GM10266 (cell line): ENCODE results near the gene CCDC167.

Experiments
- DNase-seq: peaks from one replicate; pipeline ENCODE4 v3.0.0; 2012; ENCODE audit errors: extremely low spot score
- TF ChIP-seq, protein P1 (sequence below): IDR thresholded peaks from 2 replicates; pipeline ENCODE4 v1.5.1; 2012; ENCODE audit warnings: mild to moderate bottlenecking, low read depth; ENCODE audit not compliant: control insufficient read depth, insufficient read depth; ENCODE audit errors: missing control alignments

The CCDC167 gene

DNA sequence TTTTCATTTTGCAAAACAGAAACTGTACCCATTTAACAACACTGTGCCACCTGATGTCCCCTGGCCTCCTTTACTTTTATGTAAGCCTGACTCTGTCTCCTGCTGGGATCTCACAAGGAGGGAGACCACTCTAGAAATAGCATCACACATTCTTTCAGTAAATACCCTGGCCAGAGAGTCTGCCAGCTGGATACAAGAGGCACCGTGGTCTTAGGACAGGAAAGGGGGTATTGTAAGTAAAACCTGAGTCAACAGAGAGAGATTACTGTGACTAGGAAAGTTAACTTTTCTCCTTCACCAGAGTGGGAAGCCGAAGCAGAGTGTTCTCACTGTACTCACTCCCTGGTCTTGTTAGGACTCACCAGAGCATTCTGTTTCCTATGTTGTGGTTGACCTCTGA, 38.9 kb downstream of the CCDC167 start:
- TF ChIP-seq, protein P1, sequence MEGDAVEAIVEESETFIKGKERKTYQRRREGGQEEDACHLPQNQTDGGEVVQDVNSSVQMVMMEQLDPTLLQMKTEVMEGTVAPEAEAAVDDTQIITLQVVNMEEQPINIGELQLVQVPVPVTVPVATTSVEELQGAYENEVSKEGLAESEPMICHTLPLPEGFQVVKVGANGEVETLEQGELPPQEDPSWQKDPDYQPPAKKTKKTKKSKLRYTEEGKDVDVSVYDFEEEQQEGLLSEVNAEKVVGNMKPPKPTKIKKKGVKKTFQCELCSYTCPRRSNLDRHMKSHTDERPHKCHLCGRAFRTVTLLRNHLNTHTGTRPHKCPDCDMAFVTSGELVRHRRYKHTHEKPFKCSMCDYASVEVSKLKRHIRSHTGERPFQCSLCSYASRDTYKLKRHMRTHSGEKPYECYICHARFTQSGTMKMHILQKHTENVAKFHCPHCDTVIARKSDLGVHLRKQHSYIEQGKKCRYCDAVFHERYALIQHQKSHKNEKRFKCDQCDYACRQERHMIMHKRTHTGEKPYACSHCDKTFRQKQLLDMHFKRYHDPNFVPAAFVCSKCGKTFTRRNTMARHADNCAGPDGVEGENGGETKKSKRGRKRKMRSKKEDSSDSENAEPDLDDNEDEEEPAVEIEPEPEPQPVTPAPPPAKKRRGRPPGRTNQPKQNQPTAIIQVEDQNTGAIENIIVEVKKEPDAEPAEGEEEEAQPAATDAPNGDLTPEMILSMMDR = no peak
- no peak for DNase-seq

DNA sequence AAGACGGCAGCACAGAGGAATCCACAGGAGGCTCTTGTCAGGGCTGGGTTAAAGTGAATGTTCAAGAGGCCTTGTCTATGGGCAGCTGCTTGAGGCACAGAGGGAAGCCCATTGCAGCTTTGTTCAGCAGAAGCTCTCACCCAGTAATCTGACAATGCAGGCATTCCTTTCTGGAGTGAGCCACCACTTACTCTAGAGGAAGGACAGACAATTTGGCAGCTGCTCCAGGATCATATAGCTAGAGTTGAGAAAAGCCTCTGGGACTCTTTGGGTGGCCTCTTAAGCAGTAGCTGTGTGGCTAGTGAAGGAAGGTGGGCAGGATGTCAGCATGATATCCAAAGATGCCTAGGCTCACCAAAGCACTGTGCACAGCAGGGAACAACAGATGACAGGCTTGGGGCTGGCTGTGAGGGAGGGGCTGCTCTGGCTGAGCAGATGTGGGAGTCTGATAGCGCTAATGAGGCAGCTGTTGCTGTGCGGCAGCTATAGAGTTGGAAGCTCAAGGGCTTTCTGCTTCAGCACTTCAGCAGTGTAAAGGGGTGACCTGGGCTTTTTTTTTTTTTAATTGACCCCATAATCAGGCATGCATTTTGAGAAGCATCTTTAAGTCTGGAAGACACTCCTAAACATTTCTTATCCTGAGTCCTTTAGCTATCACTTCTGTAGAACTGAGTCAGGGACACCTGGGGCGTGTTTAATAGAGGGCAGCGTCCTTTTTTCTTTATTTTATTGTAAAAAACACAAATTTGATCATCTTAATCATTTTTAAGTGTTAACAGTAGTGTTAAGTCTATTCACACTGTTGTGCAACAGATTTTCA, 39.5 kb downstream of the CCDC167 start:
- DNase-seq = no peak
- TF ChIP-seq, protein P1 = no peak

DNA sequence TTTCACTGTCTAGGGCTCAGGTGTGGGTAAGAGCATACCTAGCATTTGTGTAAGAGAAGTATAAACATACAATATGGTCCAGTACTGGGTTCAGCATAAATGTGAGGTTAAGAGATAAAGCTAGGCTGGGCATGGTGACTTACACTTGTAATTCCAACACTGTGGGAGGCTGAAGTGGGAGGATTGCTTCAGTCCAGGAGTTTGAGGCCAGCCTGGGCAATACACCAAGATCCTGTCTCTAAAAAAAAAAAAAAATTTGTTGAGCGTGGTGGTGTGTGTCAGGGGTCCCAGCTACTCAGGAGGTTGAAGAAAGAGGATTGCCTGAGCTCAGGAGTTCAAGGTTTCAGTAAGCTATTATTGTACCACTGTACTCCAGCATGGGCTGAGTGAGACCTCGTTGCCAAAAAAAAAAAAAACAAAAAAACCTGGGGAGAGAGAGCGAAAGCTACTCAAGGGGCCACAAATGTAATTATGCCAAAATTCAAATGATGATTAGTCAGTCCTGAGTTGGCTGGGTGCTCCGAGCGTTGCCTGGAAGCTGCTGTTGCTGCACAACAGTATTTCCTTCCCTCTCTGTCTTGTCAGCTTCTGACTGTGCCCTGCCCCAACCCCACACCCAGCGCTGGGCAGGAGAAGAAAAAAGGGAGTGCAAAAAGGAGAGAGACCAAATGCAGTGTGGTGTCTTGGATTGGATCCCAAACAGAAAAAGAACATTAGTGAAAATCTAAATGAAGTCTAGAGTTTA, 42.7 kb downstream of the CCDC167 start:
- no peak for DNase-seq
- TF ChIP-seq, protein P1 = no peak

DNA sequence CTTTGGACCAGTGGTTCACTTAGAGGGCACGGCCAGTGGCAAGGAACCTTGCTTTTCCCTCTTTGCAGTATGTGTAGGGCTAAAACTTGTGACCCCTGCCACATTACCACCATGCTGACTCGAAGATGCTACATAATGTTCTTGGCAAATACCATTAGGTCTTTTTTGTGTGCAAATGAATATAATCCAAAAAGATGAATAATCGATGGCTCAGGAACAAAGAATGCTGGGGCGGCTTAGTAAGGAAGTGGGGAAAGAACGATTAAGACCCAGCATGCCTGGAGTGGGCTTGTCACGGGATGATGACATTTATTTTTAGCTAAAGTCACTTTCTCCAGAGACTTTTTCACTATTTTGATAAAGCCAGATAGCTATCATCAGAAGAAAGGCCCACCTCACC, 43.6 kb downstream of the CCDC167 start:
- DNase-seq = no peak
- TF ChIP-seq, protein P1 = no peak

DNA sequence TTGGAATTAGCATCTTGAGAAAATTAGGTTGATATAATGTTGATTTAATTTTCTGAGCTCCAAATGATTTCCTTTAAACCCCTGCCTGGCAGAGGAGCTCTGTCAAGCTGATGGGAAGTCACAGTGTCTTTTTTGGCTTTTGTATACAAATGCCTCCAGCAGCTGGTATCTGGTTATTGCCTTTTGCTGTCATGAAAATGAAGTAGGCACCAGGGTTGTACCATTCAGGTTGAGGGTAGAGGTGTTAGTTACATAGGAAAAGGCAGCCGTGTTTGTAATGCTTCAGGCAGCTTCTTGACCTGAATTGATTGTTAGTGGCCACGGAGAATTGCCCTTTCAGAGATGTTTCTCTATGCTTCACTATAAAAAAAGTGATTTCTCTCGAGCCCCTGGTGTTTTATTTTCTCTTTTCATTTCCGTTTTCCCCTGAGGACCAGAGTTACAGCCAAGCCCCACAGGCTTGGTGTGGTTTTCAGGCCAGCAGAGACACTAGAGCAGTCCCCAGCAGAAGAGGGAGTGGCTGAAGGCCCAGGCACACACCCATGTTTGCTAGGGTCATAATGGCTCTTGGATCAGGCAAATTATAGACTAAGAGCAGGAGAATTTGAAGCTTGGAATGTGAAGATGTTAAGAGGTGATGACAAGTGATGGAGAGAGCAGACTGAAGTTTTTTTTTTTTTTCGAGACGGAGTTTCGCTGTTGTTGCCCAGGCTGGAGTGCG, 45.1 kb downstream of the CCDC167 start:
- TF ChIP-seq, protein P1 = no peak
- no peak for DNase-seq

DNA sequence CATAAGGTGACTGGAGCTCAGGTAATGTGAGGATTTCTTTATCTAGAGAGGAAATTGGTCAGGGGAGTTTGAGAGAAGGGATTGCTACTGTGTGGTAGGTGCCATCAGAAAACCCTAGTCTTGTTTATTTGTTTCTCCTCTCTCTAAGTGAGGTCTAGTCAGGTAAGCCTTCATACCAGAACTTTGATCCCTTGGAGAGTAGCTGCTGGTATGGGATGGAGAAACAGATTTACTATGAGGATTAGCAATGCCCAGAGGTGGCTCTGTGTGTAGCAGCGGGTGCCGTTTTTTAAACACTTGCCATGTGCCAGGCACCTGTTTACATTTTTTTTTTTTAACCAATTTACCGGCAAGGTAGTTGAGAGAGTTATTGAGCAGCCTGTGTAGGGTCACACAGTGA, 47.2 kb downstream of the CCDC167 start:
- TF ChIP-seq, protein P1 = no peak
- DNase-seq = no peak
